ENCODE measurements around the gene CHAT.

The CHAT gene

DNA sequence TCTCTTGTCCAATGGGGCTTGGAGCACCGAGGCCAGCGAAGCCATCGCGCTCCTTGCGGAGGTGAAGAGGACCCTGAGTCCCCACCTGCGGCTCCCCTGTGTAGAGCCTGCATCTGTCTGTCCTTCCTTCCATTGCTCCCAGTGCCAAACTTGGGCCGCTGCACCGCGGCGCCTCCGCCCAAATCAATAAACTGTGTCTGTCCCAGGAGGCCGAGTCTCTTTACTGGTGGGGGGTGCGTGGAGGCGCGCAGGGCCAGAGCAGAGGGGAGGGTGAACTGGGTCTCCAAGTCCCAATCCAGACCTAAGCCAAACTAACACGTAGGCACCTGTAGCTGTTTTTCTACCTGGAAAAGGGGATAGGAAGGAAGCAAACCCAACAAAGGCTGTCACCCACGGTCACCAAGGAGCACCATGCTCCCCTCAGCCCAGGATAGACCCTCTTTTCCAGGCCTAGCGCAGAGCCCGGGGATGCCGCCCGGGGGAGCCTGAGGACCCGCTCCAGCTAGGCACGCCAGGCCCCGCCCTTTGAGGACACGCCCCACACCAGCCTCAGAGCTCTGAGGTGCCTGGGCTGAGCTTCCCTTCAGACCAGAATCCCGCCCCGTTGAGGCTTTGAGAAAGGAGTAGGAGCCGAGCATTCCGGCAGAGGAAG is 1.2 kb upstream of the CHAT start:
- DNase-seq (ENCODE audit: low spot score), result no peak

DNA sequence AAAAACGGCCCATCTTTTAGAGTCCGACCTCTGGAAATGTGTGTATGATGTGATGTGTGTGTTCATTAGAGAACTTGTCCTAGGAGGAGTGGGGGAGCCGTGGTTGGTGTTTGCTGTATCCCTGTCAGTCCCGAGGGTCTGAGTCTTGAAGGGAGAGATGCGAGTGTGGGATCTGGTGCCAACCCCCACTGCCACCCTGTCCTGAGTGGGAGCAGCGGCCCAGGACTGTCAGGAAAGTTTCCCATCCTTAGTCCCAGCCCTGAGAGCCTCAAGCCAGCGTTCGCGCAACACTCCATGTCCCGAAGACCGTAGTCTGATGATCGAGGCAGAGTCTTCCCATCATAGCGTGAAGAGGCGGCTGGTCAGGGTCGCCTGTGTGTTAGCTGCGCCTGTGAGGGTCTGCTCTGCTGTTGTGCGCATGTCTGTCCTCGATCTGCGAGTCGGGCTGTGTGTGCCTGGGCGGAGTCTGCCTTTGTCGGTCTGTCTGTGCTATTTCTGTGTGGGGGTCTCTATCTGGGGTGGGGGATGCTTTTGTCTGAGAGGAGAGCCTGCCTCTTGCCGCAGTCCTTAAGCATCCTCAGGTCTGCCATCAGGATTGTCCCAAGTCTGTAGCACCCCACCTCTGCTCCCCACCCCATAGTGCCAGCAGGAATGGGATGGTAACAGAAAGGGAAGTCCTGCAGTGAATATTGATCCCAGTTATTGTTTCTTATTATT is 514 bp upstream of the CHAT start:
- DNase-seq (ENCODE audit: low spot score), result no peak

DNA sequence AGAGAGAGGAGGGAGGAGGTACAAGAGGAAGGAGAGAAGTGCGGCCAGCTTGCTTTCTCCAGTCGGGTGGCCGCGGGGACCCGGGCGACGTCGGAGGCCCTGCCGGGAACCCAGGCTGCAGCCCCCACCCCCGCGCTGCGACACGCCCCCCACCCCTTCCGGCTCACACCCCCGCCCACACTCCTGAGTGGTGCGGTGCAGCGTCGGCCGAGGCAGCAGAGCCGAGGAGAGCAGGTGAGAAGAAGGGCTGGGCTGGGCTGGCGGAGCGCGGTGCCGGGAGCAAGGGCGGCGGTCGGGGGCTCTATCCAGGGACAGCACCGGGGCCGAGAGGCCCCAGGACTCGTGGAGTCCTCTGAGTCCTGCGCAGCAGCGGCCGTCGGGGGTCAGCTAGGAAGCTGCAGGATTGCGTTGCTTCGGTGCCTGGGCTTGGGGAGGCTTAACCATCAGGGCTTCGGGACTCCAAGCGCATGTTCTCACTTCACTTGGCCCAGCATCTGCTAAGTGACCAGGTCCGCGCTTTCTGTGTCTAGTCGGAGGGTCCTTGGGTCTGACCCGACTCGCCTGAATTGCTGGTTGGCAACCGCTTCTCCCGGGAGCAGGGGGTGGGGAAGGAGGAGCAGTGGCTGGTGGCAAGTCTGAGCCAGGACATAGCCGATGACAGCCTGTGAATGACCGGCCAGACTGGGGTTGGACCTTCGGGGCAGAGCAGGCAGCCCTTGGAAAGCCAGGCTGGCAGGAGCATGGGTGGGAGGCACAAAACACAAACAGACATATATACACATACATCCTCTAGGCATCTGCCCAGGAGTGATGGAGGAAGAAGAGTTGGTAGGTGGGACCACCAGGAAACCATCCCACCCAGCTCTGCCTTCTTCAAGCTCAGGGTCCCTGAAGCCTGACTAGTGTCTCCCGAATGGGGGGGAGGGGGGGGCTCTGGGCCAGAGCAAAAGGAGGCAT is 683 bp downstream of the CHAT start:
- no peak for DNase-seq (ENCODE audit: low spot score)

DNA sequence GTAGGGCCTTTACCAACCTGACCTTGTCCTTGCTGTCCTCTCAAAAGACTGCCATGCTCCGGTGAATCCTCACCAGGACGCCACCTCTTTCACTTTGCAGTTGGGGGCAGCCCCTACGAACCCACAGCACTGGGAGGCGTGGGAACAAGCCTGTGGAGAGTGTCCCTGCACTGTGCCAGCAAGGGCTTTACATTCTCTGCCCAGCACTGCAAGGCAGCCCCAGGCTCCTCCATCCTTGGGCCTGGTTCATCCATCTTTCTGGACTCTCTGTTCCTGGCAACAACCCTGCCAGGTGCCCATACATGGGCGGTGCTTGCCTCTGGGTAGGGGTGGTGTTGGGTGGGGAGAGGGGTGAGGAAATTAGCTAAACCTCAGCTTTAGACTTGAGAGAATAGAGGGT is 1.4 kb downstream of the CHAT start:
- DNase-seq (ENCODE audit: low spot score), result no peak

DNA sequence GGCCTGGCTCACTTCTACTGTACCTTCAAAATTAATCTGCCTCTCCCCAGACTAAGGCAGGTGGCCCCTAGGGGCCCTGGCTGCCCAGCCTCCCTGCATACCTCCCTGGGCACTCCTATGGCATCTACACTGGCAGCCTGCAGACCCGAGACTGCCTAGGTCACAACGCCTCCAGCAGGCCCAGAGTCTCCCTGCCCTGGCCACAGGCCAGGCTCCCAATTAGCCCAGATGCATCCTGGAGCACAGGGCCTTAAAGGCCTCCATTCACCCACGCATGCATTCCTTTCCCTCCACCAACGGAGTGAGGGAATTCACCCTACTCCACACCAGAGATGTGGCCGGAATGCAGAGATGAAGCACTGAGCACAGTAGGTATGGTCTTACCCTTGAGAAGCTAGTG is 1.9 kb downstream of the CHAT start:
- no peak for DNase-seq (ENCODE audit: low spot score)

DNA sequence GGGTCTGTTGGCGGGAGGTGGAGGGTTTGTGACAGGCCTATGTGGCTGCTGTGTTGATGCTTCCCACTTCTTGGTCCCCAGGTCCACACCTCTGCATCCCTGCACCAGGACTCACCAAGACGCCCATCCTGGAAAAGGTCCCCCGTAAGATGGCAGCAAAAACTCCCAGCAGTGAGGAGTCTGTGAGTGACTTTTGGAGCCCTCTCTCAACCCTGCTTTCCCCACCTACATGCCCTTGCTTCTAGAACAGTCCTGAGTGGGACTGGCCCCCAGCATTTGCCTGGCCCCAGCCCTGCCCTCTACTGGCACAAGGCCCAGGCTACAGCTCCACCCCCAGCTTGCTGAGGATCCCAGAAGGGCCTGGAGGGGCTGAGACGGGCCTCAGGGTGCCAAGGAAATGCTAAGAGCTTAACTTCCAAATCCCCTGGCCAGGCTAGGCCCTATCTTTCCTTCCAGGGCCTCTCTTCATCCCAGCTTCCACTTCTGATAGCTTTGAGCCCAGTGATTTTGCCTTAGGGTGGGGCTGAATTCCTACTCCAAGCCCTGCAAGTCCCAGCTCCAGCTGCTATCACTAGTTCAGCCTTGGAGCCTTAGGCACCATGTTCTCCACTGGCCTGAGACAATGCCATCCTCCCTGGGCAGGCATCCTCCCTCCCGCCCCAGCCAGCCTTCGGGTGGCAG is 2.7 kb downstream of the CHAT start:
- DNase-seq (ENCODE audit: low spot score), result no peak

DNA sequence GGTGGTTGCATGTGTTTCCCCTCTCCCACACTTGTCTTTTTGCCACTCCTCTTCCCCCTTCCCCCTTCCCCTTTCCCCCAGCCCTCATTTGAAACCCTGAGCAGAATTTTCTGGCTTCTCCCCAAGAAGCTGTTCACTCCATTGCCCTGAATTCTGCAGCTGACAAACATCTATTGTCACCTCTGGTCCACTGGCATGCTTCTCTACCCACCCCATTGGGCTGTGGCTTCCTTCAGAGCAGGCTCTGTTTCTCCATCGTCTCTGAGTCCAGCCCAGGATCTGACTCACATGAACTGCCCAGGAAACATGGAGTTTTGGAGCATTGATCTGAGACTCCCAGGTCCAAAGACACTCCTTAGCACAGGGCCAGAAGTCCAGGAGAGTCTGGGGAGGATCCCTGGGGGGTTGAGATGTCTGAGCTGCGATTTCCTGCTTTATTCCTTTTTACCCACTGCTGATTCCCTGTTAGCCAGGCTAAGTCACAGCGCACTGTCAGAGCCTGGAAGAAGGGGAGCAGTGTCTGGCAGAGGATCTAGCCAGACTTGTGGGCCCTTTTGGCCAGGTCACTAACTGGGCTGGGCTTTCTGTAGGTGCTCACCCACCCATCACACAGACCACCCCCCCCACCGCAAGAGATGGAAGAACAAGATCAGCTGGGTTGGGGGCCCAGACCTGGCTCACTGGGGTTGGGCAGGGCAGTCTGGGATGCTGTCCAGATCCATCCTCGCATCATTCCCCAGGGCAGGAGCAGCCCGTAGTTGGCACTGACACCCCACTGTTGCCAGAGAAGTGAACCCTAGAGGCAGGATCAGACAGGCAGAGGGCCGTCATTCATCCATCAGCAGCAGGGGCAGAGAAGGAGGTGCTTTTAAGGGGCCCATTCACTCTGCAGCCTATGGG is 3.5 kb downstream of the CHAT start:
- no peak for DNase-seq (ENCODE audit: low spot score)

DNA sequence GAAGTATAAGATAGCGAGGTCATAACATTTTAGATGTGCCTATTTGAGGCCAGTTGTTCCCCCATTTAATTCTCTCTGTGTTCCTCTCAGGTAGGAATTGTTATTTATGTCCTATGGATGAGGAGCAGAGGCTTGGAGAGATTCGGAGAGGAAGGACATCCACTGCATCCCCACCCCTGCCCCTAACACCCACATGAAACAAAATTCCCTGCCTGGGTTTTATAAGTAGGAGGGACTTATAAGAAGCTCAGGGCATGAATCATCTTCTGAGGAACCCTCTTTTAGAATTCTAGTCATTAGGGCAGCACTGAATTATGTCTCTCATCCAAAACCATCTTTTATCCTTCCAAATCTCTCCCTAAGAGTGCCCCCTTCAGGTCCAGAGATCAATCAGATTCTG is 5.0 kb downstream of the CHAT start:
- DNase-seq (ENCODE audit: low spot score), result no peak

DNA sequence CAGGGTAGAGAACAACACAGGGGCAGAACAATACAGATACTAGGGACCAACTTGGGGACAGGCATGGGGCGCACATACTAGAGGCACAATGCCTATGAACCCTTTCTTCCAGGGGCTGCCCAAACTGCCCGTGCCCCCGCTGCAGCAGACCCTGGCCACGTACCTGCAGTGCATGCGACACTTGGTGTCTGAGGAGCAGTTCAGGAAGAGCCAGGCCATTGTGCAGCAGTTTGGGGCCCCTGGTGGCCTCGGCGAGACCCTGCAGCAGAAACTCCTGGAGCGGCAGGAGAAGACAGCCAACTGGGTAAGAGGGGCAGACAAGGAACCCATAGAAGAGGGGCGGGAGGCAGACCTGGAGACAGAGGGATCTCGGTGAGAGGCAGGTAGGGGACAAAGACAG is 5.8 kb downstream of the CHAT start:
- no peak for DNase-seq (ENCODE audit: low spot score)

DNA sequence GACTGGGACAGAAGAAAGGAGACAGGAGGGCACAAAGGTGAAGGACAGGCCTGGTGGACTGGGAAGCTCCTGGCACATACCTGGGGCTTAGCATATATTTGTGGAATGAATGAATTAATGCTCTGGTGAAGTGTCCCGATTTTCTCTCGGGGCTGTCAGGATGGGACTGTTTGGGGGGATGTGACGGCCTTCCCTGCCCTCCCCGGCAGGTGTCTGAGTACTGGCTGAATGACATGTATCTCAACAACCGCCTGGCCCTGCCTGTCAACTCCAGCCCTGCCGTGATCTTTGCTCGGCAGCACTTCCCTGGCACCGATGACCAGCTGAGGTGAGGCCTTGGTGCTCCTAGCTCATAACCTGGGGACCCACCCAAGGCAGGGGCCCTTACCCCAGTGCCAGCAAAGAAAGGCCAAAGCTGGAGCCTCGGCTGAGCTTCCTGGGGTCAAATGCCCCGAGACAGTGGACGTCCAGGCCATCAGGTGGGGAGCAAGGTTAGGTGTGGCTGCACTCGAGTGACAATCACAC is 6.5 kb downstream of the CHAT start:
- no peak for DNase-seq (ENCODE audit: low spot score)

DNA sequence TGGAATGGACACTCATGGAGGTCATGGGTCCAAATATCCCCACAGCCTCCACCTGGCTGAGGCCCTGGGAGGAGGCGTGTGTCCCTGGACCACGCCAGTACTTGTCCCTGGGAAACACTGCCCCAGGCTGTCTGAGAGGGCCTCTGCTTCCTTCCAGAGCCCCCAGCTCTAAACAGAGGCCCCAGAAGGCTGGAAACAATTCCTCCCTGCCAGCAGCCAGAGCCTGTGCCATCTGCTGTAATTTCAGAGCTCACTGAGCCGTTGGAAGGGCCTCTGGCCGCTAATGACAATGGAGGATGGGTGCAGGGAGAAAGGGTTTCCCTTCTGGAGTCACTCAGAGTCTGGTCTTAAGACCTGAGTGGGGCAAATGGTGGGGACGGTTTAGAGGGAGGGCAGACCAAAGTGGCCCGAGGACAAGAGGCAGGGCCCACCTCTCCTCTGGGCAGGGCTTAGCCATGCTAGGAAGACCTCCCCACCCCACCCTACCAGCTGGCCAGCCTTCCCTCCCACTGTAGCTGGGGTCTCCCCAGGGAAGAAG is 7.1 kb downstream of the CHAT start:
- DNase-seq (ENCODE audit: low spot score), result no peak

DNA sequence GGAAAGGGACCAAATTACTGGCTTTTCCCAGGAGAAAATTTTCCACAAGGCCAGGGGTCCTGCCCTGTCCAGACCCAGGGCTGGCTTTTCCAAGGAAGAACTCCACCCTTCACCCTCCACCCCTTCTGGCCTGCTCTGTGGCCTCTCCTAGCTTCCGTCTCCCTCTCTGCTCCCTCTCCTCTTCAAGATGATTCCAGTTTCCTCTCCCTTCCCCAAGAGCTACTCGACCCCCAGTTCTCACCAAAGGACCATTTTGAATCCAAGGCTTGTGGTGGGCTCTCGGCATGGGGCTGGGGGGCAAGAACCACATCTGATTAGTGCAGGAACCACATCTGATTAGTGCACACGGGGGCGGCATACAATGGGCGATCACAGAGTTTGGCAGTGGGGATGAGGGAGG is 7.7 kb downstream of the CHAT start:
- DNase-seq (ENCODE audit: low spot score), result no peak

DNA sequence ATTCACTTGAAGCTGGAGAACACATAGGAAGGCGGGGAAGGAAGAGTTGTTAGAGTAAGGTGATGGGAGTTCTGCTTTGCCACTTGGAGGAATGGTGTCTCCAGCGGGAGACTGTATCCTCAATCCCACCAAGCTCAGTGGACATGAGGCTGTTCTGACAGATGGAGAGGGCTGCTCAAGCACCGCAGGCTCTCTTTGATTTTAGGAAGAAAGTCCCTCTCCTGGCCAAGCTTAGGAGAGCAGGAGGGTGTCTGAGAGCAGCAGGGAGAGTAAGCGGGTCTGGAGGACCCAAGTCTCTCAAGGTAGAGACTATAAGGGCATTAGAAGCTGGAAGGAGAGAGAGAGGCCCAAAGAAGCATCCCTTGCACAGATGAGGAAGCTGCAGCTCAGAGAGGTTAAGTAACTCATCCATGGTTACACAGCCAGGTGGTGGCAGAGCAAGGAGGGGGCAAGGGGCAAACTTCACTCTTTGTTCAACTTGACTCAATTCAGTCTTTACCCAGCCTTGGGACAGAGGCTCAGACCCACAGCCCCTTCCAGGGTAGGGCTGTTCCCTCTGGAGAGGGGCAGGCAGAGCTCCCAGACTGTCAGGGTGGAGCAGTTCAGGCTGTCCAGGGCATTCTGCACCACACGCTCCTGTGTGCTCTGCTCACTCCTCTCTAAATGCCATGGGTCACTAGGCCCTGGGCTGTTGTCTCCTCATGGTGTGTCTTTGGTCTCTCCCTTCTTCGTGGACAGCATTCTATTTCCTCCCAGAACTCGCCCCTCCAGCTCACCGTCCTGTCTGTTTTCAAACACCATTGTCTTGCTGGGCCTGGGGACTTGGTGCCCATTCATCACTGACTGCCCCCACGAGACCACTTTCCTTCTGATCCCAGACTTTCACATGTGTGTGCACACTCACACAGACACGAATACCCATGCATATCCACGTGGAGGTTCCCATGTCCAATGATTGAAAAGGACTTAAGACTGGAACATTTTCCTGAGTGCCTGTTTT is 8.9 kb downstream of the CHAT start:
- DNase-seq (ENCODE audit: low spot score), result no peak

DNA sequence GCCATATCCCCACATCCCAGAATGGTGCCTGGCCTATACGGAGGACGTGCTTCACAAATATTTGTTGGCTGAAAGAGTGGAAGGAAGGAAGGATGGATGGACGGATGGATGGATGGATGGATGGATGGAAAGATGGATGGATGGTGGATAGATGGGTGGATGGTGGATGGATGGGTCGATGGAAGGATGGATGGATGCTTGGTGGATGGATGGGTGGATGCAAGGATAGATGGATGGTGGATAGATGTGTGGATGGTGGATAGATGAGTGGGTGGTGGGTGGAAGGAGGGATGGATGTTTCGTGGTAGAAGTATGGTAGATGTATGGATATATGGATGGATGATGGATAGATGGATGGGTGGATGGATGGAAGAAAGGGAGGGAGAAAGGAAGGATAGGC is 10.8 kb downstream of the CHAT start:
- no peak for DNase-seq (ENCODE audit: low spot score)

DNA sequence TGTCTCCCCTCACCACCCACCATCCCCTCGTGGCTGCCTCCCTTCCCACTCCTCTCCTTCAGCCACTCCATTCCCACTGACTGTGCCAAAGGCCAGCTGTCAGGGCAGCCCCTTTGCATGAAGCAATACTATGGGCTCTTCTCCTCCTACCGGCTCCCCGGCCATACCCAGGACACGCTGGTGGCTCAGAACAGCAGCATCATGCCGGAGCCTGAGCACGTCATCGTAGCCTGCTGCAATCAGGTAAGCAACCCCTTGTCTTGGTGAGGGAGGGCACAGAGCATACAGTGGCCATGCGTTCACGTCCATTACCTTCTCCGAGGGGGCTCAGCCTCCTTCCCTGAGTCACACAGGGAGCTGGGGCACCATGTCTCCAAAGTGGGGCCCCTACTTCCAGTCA is 11.6 kb downstream of the CHAT start:
- DNase-seq (ENCODE audit: low spot score), result no peak

DNA sequence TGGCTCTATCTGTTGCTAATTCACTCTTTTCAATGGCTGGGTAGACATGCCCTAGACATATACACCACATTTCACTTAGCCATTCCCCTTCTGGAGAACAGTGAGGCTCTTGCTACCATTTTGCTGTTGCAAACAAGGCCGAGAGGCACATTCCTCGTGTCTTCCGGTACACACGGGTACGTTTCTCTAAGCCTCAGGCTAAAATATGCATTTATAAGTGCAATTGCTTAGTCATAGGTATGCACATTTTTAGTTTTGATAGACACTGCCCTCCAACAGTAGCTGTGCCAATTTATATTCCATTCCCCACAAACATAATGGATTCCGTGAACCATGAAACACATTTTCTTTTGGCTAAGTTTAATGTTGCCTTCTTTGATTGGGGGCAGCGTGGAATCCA is 13.2 kb downstream of the CHAT start:
- DNase-seq (ENCODE audit: low spot score), result no peak

DNA sequence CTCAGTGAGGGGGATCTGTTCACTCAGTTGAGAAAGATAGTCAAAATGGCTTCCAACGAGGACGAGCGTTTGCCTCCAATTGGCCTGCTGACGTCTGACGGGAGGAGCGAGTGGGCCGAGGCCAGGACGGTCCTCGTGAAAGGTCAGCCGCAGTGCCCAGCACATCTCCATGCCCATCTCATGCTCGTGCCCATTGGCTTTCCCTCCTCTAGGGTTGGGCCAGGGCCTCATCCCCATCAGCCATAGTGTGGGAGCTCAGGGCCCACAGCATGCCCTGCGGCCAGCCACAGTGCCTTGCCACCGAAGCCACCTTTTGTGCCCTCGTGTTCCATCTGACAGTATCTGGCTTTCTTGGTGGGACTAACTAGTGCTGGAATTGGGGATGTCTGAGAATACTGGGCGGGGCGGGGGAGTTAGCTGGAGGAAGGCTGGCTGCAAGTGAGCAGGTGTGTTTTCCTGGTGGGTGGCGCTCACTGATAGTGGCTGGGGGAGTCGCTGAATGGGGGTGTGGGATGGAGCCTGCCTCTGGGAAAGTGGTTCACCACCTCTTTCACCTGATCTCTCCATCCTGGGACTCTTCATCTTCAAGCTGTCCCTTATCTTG is 13.9 kb downstream of the CHAT start:
- DNase-seq (ENCODE audit: low spot score), result no peak

DNA sequence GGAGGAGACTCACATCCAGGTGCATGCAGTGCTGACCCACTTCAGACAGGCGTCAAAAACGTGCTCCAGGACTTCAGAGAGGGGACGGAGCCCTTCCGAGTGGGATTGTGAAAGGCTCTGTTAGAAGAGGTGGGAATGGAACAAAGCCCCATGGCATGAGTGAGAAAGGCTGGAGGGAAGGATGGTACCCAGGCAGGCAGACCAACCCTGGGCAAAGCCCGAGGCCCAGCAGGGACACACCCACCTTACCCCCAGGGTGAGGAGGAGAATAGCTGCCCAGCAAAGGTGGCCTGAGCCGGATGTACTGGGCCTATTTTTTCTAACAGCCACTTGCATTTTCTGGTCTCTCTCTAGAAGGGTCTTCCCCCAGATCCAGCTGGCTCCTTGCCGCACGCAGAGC is 14.8 kb downstream of the CHAT start:
- DNase-seq (ENCODE audit: low spot score), result no peak

DNA sequence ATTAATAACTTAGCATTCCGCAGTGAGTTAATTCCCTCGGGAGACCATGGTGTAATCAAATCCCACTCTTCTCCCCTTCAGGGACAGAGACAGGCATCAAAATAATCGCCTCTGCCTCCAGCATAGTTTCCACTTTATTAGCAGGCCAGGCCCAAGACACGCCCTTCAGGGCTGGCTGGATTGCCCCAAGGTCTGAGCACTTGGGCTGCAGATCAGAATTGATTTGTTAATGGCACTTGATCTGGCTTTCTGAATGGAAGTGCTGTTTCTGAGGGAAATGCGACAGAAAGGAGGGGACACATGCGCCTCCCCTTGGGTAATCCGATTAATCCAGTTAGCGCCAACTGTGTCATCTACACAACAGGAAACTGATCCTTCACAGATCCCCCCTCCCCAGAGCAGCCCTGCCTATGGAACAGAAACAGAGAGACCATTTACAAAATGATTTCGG is 15.6 kb downstream of the CHAT start:
- no peak for DNase-seq (ENCODE audit: low spot score)
